Epidermal melanocyte (primary cell): ENCODE results near the gene CLNS1A.
A peak's percentile ranks its signal among the peaks of the same experiment; 100 is the strongest.
"Not testable (repeated sequence)": the region's sequence is repeated elsewhere in the genome, so short reads cannot be mapped to it uniquely, and the experiment has no call there.

Source experiments
- DNase-seq: peaks from one replicate; pipeline ENCODE4 v3.0.0; 2011; ENCODE audit warnings: low spot score; ENCODE audit not compliant: insufficient read length

CLNS1A gene

DNA sequence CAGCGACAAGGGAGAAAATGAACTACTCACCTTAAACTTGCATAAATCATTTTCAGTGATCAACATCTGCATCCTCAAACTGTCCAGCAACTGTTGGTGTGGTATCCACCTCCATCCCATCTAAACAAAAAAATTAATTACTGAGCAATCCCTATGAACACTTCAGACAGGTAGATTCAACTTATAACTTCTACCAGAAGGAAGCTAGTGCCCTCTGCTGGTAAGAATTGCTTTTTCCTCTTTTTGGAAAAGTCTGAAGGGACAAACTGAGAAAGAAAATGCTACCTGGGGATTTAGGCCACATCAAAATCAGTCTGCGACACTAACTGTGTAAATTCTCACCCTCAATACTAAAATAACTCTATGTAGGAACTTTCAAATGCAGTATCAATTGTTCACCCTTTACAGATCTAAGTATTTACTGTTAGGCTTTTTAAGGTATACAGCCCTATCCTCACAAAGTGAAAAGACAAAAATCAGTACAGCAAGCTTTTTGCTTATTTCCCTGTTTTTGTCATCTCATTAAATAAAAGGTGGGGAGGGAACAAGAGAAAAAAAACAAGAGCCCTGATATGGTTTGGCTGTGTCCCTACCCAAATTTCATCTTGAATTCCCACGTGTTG lies 17.9 kb downstream of the CLNS1A start:
- no peak for DNase-seq

DNA sequence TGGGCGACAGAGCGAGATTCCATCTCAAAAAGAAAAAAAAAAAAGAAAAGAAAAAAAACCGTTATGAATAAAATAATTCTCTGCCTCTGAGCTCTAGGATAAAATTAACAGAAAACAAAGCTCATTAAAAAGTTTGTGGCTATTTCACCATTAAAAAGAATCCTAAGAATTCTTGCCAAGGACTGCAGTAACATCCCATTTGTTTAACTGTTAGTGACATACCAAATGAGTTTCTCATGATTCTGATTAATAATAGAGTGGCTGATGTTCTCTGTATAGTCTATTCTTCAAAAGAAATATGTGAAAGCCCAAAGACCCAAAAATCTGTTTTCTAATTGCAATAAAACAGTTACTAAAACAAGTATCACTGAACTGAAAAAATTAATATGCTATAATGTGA lies 19.7 kb downstream of the CLNS1A start:
- no peak for DNase-seq

DNA sequence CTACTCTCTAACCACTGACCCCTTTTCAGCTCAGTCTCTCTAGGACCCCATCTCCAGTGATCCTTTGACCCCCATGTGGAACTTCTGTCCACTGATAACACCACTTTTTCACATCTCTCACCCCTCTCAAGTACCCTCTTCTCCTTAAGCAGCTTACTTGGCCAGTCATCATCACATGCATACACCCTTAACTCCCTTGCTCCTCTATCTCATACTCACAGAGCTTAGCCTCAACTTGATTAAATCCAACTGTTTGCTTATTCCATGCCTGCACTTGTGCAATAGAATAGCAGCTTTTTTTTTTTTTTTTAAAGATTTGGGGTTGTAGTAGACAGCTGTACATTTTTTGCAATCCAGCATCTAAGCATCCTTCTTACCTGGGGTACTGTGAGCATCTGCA lies 25.7 kb downstream of the CLNS1A start:
- no peak for DNase-seq

DNA sequence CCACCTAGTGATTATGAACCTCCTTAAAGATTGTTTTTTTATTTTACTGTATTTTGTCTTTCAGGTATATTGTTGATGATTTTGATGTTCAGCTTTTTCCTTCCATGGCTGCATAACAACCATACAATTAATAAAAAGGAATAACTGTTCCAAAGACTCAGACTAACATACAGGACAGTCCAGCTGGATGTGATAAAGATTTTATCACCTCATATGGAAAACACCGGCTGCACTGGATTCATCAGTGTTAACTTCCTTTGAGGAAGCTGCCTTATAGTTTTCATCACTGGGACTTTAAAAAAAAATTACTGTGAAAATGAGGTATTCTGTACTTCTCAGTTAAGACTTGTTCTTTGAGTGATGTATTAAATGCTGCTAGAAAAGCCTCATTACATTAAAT lies 28.4 kb downstream of the CLNS1A start:
- DNase-seq, result no peak

DNA sequence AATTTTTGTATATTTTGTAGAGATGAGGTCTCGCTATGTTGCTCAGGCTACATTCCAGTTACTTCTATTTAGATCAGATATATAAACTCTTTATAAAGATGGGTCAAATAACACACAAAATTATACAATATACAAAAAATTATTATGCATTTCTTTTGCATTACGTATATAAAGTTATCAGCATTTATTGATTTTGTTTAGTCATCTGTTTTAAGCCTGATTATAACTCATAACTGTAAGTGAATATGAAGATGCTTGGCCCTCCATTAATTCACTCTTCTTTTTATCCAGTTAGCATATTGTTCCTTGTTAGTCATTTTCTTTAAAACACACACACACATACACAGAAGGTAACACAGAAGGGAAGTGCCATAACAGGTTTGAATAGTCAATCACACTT lies 33.3 kb downstream of the CLNS1A start:
- DNase-seq, result no peak

DNA sequence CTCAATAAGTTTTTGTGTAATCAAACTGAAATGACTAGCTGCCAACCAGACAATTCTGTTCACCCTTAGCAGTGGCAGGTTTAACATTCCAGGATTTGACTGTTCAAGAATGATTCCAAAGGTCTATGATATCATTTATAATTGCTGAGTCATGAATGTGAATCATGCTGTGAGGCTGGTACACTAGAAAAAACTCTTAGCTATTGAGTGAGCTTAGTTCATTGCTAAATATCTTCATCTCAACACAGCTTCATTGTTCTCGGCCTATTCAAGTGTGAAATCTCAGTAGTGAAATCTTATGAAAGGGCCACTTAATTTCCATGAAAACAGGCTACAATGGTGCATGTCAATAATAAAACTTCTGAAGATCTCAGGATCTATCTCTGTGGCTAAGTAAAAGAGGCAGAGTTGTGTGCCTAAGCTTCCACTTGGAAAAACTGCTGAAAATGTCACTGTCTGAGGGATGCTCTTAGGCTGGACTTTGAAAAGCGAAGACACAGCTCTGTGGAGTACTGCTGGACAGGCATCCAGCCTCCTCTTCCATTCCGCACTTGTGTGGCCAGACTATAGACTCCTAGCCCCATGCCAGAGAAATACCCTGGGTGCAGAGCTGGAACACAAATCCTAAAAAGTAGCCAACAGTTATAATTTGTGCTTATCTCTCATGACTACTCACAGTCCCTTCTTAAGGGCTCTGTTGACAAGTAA lies 35.1 kb downstream of the CLNS1A start:
- DNase-seq, result peak; percentile 32

DNA sequence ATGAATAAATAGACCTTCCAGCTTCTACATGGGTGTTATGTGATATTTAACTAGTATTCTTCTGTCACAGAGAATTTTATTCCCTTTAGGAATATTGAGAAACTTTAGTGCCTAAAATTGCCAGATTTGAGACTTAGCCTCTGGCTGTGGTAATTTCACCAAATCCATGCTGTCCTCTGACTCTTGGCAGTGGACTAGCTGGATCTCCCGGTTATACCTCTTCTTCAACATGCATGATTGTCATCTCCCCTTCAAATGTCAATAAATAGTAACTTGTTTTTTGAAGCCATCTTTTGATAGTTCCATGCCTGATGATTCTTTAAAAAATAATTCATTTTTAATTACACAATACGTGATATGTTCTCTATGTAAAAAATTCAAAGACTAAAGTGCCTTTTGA lies 39.4 kb downstream of the CLNS1A start:
- no peak for DNase-seq

DNA sequence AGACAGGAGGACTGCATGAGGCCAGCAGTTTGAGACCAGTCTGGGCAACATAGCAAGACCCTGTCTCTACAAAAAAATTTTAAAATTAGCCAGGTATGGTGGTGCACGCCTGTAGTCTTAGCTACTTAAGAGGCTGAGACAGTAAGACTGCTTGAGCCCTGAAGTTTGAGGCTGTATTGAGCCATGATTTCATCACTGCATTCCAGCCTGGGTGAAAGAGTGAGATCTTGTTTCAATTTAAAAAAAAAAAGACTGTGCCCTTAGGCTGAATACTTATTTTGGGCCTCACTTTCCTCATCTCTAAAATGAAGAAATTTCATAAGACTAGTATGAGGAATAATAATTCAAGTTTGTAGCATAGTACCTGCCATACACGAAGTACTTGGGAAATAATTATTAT lies 41.0 kb downstream of the CLNS1A start:
- no peak for DNase-seq

DNA sequence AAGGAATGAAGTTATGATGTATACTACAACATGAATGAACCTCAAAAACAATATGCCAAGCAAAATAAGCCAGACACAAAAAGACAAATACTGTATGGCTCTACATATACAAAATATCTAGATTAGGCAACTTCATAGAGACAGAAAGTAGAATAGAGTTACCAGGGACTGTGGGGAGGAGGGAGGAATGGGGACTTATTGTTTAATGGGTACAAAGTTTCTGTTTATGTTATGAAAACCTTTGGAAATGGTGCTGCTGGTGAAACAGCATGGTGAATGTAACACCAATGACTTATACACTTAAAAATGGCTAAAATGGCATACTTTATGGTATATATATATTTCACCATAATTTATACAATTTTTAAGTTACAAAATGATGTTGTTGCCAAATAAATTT lies 43.7 kb downstream of the CLNS1A start:
- no peak for DNase-seq

DNA sequence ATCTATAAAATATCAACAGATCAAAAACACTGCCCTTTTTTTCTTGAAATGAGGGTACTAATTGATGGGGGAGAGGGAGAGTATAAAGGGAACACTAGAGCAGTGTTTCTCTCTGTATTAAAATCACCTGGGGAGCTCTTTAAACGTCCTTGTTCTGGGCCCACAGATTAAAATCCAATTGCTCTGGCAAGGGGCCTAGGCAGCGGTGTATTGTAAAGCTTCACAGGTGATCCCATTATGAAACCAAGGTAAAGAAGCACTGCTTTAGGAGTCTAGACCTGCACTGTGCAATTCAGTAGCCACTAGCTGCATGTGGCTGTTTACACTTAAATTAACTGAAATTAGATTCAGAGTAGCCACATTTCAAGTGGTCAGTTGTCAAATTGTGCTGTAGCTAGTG lies 44.9 kb downstream of the CLNS1A start:
- DNase-seq, result no peak

DNA sequence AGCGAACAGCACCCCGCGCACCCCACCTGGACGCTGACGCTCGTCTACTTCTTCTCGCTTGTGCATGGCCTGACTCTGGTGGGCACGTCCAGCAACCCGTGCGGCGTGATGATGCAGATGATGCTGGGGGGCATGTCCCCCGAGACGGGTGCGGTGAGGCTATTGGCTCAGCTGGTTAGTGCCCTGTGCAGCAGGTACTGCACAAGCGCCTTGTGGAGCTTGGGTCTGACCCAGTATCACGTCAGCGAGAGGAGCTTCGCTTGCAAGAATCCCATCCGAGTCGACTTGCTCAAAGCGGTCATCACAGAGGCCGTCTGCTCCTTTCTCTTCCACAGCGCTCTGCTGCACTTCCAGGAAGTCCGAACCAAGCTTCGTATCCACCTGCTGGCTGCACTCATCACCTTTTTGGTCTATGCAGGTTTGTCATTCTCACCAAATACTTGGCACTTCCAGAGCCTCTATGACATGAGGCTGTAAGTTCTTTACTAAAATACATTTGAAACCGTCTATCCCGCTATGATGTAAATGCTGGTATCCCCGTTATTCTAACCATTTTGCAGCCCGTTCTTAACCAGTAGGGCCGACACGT lies 47.3 kb downstream of the CLNS1A start:
- no peak for DNase-seq

DNA sequence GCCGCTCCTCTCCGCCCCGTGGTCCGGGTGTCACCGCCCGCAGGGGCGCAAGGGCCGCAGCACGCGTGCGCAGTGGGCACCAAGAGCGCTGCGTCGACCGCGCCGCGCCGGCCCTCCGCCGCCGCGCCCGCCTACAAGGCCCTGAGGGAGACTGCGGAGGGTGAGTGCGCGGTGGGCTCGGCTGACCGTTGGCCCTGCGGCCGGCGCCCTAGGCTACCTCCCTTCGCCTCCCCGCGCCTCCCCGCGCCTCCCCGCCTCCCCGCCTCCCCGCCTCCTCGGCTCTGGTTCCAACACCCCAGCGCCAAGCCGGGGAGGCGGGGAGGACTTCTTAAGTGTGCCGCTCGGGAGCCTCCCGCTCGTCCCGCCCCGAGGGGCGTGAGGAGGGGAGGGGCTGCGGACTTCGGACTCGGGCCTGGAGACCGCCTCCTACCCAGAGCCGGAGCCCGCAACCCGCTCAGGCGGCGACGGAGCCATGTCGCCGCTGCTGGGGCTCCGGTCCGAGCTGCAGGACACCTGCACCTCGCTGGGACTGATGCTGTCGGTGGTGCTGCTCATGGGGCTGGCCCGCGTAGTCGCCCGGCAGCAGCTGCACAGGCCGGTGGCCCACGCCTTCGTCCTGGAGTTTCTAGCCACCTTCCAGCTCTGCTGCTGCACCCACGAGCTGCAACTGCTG lies 47.9 kb downstream of the CLNS1A start, which contains the start of gene AQP11:
Gene AQP11, plus strand, starts transcription at position 433 of the 673 bp plus-strand sequence. Its CDS starts 40 bp downstream, at position 473.
- peak; percentile 66 for DNase-seq

DNA sequence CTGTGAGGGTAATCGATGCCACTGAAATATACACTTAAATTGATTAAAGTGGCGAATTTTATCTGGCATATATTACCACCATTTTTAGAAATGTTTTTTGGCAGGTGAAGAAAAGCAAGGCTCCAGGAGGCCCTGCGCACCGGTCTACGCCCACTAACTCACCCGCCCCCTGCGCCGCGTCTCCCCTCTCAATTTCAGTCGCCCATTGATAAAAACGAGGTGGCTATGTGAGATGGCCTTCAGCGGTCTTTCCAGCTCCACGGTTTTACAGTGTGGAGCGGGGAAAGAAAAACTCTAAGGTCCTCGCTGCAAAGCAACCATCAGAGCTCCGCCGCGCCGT lies 48.4 kb downstream of the CLNS1A start:
- DNase-seq, result no peak

DNA sequence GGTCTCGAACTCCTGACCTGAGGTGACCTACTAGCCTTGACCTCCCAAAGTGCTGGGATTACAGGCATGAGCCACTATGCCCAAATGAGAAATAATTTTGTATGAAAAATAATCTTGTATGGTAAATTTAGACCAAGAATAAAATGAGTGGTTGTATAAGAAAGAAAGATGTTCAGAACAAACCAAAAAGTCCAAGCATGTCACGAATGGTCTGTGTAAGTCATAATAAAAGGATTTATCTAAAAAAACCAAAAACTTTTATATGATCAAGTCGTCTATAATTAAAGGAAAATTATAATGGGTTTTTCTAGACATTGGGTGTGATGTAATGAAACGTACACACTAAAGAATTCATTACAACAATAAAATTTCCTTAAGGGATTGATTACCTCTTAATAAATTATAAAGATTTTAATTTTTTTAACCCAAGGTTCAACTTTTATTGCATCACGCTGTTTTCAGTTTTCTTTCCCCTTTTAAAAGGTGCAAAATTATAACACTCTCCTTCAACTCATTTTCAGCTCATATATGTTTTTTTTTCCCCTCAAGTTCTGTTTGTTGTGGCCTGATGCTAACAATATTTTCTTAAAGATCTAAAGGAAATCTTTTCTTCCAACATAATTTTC lies 56.8 kb downstream of the CLNS1A start:
- DNase-seq, result no peak

DNA sequence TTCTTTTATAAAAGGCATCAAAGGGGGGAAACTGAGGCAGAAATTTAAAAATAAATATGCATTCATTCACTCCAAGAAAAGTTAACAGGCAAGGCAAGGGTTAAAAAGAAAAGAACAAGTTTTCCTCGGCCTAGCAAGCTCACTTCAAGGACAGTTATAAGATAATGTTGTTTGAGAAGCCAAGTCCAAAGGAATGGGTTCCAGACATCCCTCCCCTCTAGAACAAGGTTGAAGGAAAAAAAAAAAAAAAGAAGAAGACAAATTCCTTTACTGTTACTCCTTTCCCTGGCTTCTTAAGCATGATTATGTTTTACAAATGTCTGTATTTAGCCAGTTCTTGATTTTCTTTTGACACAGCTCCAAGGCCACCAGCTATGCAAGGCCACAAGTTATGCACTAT lies 62.2 kb downstream of the CLNS1A start:
- DNase-seq, result not testable (repeated sequence)

DNA sequence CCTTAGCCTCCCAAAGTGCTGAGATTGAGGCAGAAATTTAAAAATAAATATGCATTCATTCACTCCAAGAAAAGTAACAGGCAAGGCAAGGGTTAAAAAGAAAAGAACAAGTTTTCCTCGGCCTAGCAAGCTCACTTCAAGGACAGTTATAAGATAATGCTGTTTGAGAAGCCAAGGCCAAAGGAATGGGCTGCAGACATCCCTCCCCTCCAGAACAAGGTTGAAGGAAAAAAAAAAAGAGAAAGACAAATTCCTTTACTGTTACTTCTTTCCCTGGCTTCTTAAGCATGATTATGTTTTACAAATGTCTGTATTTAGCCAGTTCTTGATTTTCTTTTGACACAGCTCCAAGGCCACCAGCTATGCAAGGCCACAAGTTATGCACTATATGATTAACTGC lies 66.7 kb downstream of the CLNS1A start:
- not testable (repeated sequence) for DNase-seq

DNA sequence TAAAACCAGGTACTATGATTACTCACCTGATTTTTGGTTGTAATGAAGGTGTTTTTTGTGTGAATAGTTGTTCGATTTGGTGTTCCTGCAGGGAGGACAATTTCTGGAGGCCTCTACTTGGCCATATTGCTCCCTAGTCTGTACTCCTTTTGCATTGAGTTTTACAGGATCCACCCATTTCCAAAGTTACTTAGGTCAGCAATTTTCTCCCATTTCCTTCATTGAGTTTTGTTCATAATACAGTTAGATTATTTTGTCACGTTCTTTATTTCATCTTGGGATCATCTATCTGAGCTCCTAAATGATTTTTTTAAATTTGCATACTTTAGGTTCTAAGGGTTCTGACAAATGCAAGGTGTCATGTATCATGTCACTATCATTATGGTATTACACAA lies 67.9 kb downstream of the CLNS1A start:
- DNase-seq, result no peak

DNA sequence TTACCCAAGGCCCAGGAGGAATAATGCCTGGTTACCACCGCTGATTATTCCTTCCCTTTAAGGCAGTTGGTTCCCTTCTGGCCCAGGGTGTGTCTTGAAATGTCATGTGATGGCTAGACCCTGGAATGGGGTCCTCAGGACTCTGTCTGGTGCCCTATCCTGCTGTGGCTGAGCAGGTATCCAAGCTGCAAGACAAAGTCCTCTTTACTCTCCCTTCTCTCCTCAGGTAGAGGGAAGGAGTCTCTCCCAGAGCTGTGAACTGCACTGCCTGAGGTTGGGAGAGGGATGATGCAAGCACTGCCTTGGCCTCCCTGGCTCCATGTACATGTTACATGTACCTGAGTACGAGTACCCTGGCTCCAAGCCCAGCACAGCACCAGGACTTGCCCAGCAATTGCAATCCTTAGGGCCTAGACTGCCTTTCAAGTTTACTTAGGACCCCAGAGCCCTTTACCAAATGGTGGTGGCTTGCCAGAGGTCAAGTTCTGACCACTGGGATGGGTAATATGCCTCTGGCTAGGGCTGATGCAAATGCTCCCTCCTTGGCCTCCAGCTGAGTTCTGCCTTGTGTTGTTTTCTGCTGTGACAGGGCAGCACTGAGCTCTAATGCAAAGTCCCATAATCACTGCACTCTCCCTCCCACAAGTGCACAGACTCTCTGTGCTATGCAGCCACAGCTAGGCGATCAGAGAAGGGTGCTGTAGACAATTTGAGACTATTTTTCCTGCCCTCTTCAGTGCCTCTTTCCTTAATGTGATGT lies 68.5 kb downstream of the CLNS1A start:
- DNase-seq, result no peak

DNA sequence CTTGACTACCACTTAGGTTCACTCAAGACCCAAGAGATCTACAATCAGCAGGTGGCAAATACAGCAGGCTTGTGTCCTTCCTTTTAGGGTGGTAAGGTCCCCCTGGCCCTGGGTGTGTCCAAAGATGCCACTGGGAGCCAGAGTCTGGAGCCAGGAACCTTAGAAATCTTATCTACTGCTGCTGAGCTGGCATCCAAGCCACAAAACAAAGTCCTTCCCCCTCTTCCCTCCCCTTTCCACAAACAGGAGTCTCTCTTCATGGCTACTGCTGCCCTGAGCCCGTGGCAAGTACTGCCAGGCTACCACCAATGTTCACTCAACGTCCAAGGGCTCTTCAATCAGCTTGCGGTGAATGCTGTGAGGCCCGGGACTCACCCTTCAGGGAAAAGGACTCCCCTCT lies 69.3 kb downstream of the CLNS1A start:
- DNase-seq, result no peak
